ENCODE data around the gene KNDC1. TPM values are rescaled to one million over a fixed set of nuclear protein-coding genes. Genes with fewer than 3 reads are reported as not detected.

The KNDC1 gene
- total and polyA plus RNA-seq, 2 experiments from 2014 or later = 1.8 to 16.0 TPM

DNA sequence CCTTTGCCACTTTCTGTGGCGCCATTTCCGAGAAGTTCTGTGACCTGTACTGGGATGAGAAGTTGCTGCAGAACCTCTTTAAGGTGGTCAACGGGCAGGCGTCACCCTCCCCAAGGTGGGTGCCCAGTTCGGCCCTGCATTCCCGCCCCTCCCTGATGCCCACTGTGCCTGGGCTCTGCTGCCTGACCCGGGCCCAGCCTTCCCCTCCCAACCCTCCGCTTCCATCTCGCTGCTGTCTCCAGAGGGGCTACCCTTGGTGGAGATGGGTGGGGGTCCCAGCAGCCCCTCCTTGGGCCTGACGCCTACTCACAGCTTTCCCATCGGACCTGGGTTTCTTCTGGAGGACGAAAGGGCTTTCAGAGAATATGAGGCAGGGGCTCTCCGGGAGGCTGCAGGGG, 39.5 kb downstream of the KNDC1 start:
- H3K4me1 Mint-ChIP-seq = no peaks in the 10 kb centered on the region
- no peak overlapping the region for H3K4me3 ChIP-seq
- H3K36me3 ChIP-seq (ENCODE audit: insufficient read depth) = no peaks in the 10 kb centered on the region
- no peaks in the 10 kb centered on the region for H3K27me3 ChIP-seq (ENCODE audit: insufficient read depth)
- no peak for DNase-seq (ENCODE audit: low spot score)
- H2AFZ ChIP-seq = no peak overlapping the region
- no peak overlapping the region for H3K27ac ChIP-seq (ENCODE audit: low read depth)
- H3F3A ChIP-seq (replicated peaks; ENCODE audit: low read depth) = no peaks in the 10 kb centered on the region
- no peaks in the 10 kb centered on the region for H3K9me2 ChIP-seq (ENCODE audit: insufficient read depth)
- peaks cover 4% of the 10 kb centered on the region for H3K27me3 Mint-ChIP-seq (ENCODE audit: insufficient read depth, low read depth, poor library complexity)
- no peaks in the 10 kb centered on the region for H3K36me3 Mint-ChIP-seq (ENCODE audit: low read depth)
- no peak for ATAC-seq
- H3K4me3 Mint-ChIP-seq = no peak overlapping the region
- no peaks in the 10 kb centered on the region for H3K4me1 ChIP-seq (ENCODE audit: insufficient read depth)
- no peaks in the 10 kb centered on the region for H3K9me3 Mint-ChIP-seq
- H3K27ac Mint-ChIP-seq = 0 out of 2 replicates have a peak overlapping the region, but pooled peaks have one; percentile 59
- no peaks in the 10 kb centered on the region for H4K20me1 ChIP-seq (replicated peaks; ENCODE audit: insufficient read depth)
- H3K79me2 ChIP-seq (replicated peaks; ENCODE audit: insufficient read depth) = no peaks in the 10 kb centered on the region
- TF ChIP-seq, protein P1, sequence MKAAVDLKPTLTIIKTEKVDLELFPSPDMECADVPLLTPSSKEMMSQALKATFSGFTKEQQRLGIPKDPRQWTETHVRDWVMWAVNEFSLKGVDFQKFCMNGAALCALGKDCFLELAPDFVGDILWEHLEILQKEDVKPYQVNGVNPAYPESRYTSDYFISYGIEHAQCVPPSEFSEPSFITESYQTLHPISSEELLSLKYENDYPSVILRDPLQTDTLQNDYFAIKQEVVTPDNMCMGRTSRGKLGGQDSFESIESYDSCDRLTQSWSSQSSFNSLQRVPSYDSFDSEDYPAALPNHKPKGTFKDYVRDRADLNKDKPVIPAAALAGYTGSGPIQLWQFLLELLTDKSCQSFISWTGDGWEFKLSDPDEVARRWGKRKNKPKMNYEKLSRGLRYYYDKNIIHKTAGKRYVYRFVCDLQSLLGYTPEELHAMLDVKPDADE (IDR thresholded peaks at IDR 0.05) = no peak
- TF ChIP-seq ZNF331 (CRISPR knock-in tag; IDR thresholded peaks at IDR 0.05; ENCODE audit: low read depth) (no peak), CTCF (conservative IDR thresholded peaks at IDR 0.05; ENCODE audit: low read depth in 2 of 2) (no peak), STAT1 (IDR thresholded peaks at IDR 0.05; ENCODE audit: unreplicated experiment) (no peak), NANOG (IDR thresholded peaks at IDR 0.05; ENCODE audit: borderline replicate concordance) (no peak), ZNF114 (CRISPR knock-in tag; IDR thresholded peaks at IDR 0.05) (no peak), CREB1 (CRISPR knock-in tag; IDR thresholded peaks at IDR 0.05; ENCODE audit: low read depth) (no peak), REST (IDR thresholded peaks at IDR 0.05; ENCODE audit: unreplicated experiment) (no peak), EZH2phosphoT487 (IDR thresholded peaks at IDR 0.05; ENCODE audit: unreplicated experiment) (no peak), POLR2AphosphoS5 (IDR thresholded peaks at IDR 0.05; ENCODE audit: low read depth) (no peak), JUNB (IDR thresholded peaks at IDR 0.05; ENCODE audit: unreplicated experiment) (no peak)
- TF ChIP-seq, protein P2, sequence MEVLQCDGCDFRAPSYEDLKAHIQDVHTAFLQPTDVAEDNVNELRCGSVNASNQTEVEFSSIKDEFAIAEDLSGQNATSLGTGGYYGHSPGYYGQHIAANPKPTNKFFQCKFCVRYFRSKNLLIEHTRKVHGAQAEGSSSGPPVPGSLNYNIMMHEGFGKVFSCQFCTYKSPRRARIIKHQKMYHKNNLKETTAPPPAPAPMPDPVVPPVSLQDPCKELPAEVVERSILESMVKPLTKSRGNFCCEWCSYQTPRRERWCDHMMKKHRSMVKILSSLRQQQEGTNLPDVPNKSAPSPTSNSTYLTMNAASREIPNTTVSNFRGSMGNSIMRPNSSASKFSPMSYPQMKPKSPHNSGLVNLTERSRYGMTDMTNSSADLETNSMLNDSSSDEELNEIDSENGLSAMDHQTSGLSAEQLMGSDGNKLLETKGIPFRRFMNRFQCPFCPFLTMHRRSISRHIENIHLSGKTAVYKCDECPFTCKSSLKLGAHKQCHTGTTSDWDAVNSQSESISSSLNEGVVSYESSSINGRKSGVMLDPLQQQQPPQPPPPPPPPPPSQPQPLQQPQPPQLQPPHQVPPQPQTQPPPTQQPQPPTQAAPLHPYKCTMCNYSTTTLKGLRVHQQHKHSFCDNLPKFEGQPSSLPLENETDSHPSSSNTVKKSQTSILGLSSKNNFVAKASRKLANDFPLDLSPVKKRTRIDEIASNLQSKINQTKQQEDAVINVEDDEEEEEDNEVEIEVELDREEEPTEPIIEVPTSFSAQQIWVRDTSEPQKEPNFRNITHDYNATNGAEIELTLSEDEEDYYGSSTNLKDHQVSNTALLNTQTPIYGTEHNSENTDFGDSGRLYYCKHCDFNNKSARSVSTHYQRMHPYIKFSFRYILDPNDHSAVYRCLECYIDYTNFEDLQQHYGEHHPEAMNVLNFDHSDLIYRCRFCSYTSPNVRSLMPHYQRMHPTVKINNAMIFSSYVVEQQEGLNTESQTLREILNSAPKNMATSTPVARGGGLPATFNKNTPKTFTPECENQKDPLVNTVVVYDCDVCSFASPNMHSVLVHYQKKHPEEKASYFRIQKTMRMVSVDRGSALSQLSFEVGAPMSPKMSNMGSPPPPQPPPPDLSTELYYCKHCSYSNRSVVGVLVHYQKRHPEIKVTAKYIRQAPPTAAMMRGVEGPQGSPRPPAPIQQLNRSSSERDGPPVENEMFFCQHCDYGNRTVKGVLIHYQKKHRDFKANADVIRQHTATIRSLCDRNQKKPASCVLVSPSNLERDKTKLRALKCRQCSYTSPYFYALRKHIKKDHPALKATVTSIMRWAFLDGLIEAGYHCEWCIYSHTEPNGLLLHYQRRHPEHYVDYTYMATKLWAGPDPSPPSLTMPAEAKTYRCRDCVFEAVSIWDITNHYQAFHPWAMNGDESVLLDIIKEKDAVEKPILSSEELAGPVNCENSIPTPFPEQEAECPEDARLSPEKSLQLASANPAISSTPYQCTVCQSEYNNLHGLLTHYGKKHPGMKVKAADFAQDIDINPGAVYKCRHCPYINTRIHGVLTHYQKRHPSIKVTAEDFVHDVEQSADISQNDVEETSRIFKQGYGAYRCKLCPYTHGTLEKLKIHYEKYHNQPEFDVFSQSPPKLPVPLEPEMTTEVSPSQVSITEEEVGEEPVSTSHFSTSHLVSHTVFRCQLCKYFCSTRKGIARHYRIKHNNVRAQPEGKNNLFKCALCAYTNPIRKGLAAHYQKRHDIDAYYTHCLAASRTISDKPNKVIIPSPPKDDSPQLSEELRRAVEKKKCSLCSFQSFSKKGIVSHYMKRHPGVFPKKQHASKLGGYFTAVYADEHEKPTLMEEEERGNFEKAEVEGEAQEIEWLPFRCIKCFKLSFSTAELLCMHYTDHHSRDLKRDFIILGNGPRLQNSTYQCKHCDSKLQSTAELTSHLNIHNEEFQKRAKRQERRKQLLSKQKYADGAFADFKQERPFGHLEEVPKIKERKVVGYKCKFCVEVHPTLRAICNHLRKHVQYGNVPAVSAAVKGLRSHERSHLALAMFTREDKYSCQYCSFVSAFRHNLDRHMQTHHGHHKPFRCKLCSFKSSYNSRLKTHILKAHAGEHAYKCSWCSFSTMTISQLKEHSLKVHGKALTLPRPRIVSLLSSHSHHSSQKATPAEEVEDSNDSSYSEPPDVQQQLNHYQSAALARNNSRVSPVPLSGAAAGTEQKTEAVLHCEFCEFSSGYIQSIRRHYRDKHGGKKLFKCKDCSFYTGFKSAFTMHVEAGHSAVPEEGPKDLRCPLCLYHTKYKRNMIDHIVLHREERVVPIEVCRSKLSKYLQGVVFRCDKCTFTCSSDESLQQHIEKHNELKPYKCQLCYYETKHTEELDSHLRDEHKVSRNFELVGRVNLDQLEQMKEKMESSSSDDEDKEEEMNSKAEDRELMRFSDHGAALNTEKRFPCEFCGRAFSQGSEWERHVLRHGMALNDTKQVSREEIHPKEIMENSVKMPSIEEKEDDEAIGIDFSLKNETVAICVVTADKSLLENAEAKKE (CRISPR knock-in tag; IDR thresholded peaks at IDR 0.05) = no peak
- H3K4me2 ChIP-seq = no peak overlapping the region

Data from GM23338 (cell line).